Upper lobe of left lung (tissue), 4 donors: ENCODE data around the gene JARID2.

Experiments used
- CTCF ChIP-seq, 6 experiments: fragments of 450-650 bp in 4 of 6; fragments of 200-600 bp in 2 of 6; sonication (generic) in 2 of 6; IDR thresholded peaks; one replicate each; pipeline ENCODE4 v1.5.1; 2016 to 2019; ENCODE audit warnings: antibody characterized with exemption in 6 of 6
- POLR2A ChIP-seq, 4 donors: fragments of 450-650 bp; IDR thresholded peaks; one replicate each; pipeline ENCODE4 v1.5.1; 2016 to 2017; ENCODE audit warnings: antibody characterized with exemption in 4 of 4, mild to moderate bottlenecking in 2 of 4

GRCh38 chr6:15551798-15552197 is 305.9 kb downstream of the JARID2 start:
- TF ChIP-seq CTCF (IDR thresholded peaks at IDR 0.05) (no peak), POLR2A (IDR thresholded peaks at IDR 0.05) (no peak)
